ENCODE measurements around the gene RDX. TPM values are rescaled to one million over a fixed set of nuclear protein-coding genes. Genes with fewer than 3 reads are reported as not detected.

RDX gene
- total RNA-seq, 1 experiment from 2014 or later, result 131 TPM

DNA sequence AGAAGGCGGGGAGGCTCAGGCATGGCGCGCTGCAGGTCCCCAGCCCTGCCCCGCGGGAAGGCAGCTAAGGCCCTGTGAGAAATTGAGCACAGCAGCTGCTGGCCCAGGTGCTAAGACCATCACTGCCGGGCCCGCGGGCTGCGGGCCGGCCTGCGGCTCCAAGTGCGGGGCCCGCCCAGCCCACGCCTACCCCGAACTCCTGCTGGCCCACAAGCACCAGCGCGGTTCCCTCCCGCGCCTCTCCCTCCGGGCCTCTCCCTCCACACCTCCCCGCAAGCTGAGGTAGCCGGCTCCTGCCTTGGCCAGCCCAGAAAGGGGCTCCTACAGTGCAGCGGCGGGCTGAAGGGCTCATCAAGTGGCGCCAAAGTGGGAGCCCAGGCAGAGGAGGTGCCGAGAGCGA, 4.6 kb upstream of the RDX start (continued):
- TF ChIP-seq FOSL1 (IDR thresholded peaks at IDR 0.05; ENCODE audit: low read depth) (no peak), JUND (IDR thresholded peaks at IDR 0.05) (no peak)

DNA sequence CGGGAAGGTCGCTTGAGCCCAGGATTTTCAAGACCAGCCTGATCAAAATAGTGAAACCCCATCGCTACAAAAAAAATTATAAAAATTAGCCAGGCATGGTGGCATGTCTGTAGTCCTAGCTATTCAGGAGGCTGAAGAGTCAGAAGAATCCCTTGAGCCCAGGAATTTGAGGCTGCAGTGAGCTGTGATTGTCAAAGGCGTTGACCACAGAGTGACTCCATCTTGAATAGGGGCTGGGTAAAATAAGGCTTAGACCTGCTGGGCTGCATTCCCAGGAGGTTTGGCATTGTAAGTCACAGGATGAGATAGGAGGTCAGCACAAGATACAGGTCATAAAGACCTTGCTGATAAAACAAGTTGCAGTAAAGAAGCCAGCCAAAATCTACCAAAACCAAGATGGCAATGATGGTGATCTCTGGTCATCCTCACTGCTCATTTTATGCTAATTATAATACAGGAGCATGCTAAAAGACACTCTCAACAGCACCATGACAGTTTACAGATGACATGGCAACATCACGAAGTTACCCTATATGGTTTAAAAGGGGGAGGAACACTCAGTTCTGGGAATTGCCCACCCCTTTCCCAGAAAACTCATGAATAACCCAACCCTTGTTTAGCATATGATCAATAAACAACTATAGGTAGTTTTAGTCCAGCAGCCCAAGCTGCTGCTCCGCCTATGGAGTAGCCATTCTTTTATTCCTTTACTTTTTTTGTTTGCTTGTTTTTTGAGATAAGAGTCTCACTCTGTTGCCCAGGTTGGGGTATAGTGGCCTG, 2.8 kb upstream of the RDX start:
- Histone ChIP-seq H3K27ac (ENCODE audit: low read depth, low read length) (no peak overlapping the region), H3K4me1 (ENCODE audit: control insufficient read depth in 1 of 2, insufficient read depth in 2 of 2, low read length in 2 of 2) (peaks cover 29 to 38% of the 10 kb centered on the region in 2 experiments), H3K27me3 (ENCODE audit: insufficient read depth, low read length) (no peaks in the 10 kb centered on the region), H2AFZ (ENCODE audit: low read depth, low read length, poor library complexity, severe bottlenecking) (no peak overlapping the region), H3K9me2 (ENCODE audit: insufficient read depth) (no peaks in the 10 kb centered on the region), H3K9ac (ENCODE audit: low read length) (no peak overlapping the region), H3K79me2 (ENCODE audit: insufficient read depth, low read length) (peaks cover 21% of the 10 kb centered on the region), H3K4me2 (ENCODE audit: low read length) (no peak overlapping the region), H3K36me3 (ENCODE audit: control insufficient read depth in 1 of 2, insufficient read depth in 2 of 2, low read length in 2 of 2) (no peaks in the 10 kb centered on the region), H3K9me3 (ENCODE audit: control insufficient read depth in 1 of 2, insufficient read depth in 1 of 2, low read depth in 1 of 2, low read length in 2 of 2) (no peaks in the 10 kb centered on the region), H3K4me3 (replicated peaks in 1 of 2; ENCODE audit: low read depth in 1 of 2, low read length in 2 of 2) (no peak overlapping the region), H4K20me1 (ENCODE audit: insufficient read depth) (no peaks in the 10 kb centered on the region)
- CTCF ChIA-PET, result no interaction called here
- POLR2A ChIA-PET, result no interaction called here
- ATAC-seq, result no peak
- intact Hi-C loops (cut with micrococcal nuclease), result loop anchor here (5.0 kb wide), 1 partner anchor 58 kb away; no protein-coding TSS in a partner anchor
- BruUV-seq (replicated peaks), result no TSS peak
- no peak for DNase-seq (ENCODE audit: low read depth, low spot score)
- TF ChIP-seq YY1 (IDR thresholded peaks at IDR 0.05; ENCODE audit: extremely low read depth, insufficient replicate concordance, low read depth, low read length), result no peak
- RAD21 ChIA-PET (ENCODE audit: low non-redundant PET in 1 of 2, low total read pairs in 2 of 2, uncharacterized antibody in 2 of 2, unreplicated experiment in 2 of 2), result no interaction called here

DNA sequence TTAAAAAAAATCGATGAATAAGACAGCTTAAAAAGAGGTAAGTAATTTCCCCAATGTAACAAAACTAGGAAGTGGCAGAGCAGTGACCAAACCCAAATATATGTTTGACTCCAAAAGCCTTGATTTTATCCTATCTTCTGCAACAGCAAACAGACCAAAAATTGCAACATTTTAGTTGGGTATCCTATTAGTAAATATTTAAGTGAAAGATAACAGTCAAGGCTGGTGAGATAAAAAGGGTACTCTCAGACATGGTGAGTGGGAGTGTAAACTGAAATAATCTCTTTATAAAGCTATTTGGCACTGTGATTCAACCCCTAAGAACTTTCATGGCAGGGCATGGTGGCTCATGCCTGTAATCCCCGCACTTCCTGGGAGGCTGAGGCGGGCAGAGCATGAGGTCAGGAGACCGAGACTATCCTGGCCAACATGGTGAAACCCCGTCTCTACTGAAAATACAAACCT, 1.9 kb upstream of the RDX start:
- CTCF ChIA-PET, result no interaction called here
- peaks cover 36 to 46% of the 10 kb centered on the region in 2 experiments for H3K4me1 ChIP-seq (ENCODE audit: control insufficient read depth in 1 of 2, insufficient read depth in 2 of 2, low read length in 2 of 2)
- H3K27ac ChIP-seq (ENCODE audit: low read depth, low read length), result no peak overlapping the region
- H3K79me2 ChIP-seq (ENCODE audit: insufficient read depth, low read length), result peaks cover 30% of the 10 kb centered on the region
- H2AFZ ChIP-seq (ENCODE audit: low read depth, low read length, poor library complexity, severe bottlenecking), result no peak overlapping the region
- peaks cover 6% of the 10 kb centered on the region; the same call in 1 of the 2 replicates for H4K20me1 ChIP-seq (ENCODE audit: insufficient read depth)
- no peak overlapping the region for H3K4me3 ChIP-seq (replicated peaks in 1 of 2; ENCODE audit: low read depth in 1 of 2, low read length in 2 of 2)
- no peak overlapping the region for H3K9ac ChIP-seq (ENCODE audit: low read length)
- RAD21 ChIA-PET (ENCODE audit: low non-redundant PET in 1 of 2, low total read pairs in 2 of 2, uncharacterized antibody in 2 of 2, unreplicated experiment in 2 of 2), result no interaction called here
- DNase-seq (ENCODE audit: low read depth, low spot score), result no peak
- H3K36me3 ChIP-seq (ENCODE audit: control insufficient read depth in 1 of 2, insufficient read depth in 2 of 2, low read length in 2 of 2), result no peaks in the 10 kb centered on the region
- intact Hi-C loops (cut with micrococcal nuclease), result loop anchor here (5.0 kb wide), 1 partner anchor 59 kb away; no protein-coding TSS in a partner anchor
- TF ChIP-seq ELF1 (IDR thresholded peaks at IDR 0.05; ENCODE audit: borderline replicate concordance, low read depth) (no peak), POLR2A (IDR thresholded peaks at IDR 0.05; ENCODE audit: borderline replicate concordance, extremely low read depth, insufficient read depth, insufficient read length) (no peak)
- TF ChIP-seq, protein P1, sequence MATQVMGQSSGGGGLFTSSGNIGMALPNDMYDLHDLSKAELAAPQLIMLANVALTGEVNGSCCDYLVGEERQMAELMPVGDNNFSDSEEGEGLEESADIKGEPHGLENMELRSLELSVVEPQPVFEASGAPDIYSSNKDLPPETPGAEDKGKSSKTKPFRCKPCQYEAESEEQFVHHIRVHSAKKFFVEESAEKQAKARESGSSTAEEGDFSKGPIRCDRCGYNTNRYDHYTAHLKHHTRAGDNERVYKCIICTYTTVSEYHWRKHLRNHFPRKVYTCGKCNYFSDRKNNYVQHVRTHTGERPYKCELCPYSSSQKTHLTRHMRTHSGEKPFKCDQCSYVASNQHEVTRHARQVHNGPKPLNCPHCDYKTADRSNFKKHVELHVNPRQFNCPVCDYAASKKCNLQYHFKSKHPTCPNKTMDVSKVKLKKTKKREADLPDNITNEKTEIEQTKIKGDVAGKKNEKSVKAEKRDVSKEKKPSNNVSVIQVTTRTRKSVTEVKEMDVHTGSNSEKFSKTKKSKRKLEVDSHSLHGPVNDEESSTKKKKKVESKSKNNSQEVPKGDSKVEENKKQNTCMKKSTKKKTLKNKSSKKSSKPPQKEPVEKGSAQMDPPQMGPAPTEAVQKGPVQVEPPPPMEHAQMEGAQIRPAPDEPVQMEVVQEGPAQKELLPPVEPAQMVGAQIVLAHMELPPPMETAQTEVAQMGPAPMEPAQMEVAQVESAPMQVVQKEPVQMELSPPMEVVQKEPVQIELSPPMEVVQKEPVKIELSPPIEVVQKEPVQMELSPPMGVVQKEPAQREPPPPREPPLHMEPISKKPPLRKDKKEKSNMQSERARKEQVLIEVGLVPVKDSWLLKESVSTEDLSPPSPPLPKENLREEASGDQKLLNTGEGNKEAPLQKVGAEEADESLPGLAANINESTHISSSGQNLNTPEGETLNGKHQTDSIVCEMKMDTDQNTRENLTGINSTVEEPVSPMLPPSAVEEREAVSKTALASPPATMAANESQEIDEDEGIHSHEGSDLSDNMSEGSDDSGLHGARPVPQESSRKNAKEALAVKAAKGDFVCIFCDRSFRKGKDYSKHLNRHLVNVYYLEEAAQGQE (IDR thresholded peaks at IDR 0.05; ENCODE audit: low read depth), result no peak
- no peaks in the 10 kb centered on the region for H3K27me3 ChIP-seq (ENCODE audit: insufficient read depth, low read length)
- H3K9me3 ChIP-seq (ENCODE audit: control insufficient read depth in 1 of 2, insufficient read depth in 1 of 2, low read depth in 1 of 2, low read length in 2 of 2), result no peaks in the 10 kb centered on the region
- H3K9me2 ChIP-seq (ENCODE audit: insufficient read depth), result no peaks in the 10 kb centered on the region
- POLR2A ChIA-PET, result no interaction called here
- no peak for ATAC-seq
- peak overlapping the region; percentile 80; the same call in 1 of the 2 replicates for H3K4me2 ChIP-seq (ENCODE audit: low read length)
- no TSS peak for BruUV-seq (replicated peaks)
